OCI-LY1 (cell line): Measurements from ENCODE around the gene BCKDK.

Experiments
- EZH2 ChIP-seq: fragments of 200-600 bp; sonication (generic), shearing (Covaris generic); IDR thresholded peaks from 2 replicates; pipeline ENCODE4 v1.8.0; 2017; ENCODE audit warnings: borderline replicate concordance, mixed run types, mild to moderate bottlenecking, antibody characterized with exemption, low read length, moderate library complexity, mixed read lengths
- TF ChIP-seq, protein P1 (sequence below): fragments of 200-600 bp; sonication (generic), shearing (Covaris generic); IDR thresholded peaks from 2 replicates; pipeline ENCODE4 v1.5.1; 2017; ENCODE audit warnings: mild to moderate bottlenecking, antibody characterized with exemption, low read length, moderate library complexity, mixed read lengths

DNA sequence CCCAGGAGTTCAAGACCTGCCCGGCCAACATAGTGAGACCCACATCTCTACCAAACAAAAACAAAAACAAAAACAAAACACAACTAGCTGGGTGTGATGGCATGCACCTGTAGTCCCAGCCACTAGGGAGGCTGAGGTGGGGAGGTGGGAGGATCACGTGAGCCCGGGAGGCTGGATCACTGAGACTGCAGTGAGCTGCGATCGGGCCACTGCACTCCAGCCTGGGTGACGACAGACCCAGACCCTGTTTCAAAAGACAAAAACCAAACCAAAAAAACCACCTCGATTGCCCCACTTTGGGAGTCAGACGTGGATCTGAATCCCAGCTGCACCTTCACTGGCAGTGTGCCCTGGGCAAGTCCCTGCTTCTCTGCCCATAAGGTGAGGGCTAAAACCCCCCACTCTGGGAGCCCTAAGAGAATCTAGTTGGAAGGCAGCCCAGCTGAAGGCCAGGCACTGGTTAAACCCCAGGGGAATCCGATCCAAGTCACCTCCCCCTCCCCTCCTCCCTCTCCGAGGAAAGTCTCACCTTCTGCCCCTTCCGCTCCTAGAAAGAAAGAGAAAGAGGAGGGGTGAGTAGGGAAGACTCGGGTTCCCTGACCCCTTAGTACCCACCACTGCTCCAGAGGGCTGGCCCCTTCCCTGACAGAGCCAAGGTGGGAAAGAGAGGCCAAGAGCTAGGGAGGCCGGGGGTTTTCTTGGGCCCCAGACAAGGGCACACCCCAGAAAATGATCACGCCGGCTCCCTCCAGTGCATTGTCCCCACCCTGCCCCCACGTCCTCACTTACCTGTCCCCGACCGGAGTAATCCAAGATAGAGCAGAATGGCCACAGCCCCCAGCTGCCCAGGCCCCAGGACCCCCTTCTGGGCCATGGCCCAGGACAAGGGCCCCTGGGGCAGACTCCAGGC is 26.7 kb downstream of the BCKDK start:
- TF ChIP-seq, protein P1, sequence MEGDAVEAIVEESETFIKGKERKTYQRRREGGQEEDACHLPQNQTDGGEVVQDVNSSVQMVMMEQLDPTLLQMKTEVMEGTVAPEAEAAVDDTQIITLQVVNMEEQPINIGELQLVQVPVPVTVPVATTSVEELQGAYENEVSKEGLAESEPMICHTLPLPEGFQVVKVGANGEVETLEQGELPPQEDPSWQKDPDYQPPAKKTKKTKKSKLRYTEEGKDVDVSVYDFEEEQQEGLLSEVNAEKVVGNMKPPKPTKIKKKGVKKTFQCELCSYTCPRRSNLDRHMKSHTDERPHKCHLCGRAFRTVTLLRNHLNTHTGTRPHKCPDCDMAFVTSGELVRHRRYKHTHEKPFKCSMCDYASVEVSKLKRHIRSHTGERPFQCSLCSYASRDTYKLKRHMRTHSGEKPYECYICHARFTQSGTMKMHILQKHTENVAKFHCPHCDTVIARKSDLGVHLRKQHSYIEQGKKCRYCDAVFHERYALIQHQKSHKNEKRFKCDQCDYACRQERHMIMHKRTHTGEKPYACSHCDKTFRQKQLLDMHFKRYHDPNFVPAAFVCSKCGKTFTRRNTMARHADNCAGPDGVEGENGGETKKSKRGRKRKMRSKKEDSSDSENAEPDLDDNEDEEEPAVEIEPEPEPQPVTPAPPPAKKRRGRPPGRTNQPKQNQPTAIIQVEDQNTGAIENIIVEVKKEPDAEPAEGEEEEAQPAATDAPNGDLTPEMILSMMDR = no peak
- TF ChIP-seq EZH2 = no peak
